RCC 7860 (cell line): ENCODE data around the gene IL17C.

ENCODE experiments used
- DNase-seq: peaks from one replicate; pipeline ENCODE4 v3.0.0-alpha.2; 2015; ENCODE audit warnings: low spot score
- FAIRE-seq: peaks from 2 replicates; lab custom pipeline; 2012; peaks lifted over from hg19 to GRCh38; lab: Jason Lieb, UNC

Gene IL17C

DNA sequence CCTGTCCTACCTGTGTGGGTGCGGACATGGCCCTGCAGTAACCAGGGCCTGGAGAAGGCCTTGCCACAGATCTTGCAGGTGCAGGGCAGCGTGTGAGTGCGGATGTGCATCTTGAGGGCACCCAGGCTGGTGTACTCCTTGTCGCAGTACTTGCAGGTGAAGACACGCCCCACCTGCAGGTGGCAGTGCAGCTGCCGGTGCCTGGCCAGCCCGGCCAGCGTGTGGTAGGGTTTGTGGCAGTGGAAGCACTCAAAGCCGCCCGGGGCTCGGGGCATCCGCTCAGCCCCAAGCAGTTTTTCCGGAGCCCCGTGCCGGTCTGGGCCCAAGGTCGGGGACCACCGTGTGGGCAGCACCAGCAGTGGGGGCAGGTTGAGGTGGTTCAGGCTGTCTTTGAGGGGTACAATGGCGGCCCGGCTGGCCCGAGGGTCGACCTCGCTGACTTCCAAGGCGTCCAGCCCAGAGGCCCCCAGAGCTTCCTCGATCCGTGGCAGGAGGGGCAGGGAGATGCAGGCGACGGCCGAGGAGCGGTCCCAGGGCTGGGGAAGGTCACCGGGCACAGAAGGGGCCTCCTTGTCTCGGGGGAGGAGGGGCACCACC is 42.8 kb downstream of the IL17C start:
- FAIRE-seq (no peak), DNase-seq (no peak)

- FAIRE-seq (no peak), DNase-seq (no peak)
These were observed 43.5 kb downstream of the IL17C start for GRCh38 chr16:88681709-88682451.

GRCh38 chr16:88684569-88685155 is 46.3 kb downstream of the IL17C start:
- DNase-seq = no peak

DNA sequence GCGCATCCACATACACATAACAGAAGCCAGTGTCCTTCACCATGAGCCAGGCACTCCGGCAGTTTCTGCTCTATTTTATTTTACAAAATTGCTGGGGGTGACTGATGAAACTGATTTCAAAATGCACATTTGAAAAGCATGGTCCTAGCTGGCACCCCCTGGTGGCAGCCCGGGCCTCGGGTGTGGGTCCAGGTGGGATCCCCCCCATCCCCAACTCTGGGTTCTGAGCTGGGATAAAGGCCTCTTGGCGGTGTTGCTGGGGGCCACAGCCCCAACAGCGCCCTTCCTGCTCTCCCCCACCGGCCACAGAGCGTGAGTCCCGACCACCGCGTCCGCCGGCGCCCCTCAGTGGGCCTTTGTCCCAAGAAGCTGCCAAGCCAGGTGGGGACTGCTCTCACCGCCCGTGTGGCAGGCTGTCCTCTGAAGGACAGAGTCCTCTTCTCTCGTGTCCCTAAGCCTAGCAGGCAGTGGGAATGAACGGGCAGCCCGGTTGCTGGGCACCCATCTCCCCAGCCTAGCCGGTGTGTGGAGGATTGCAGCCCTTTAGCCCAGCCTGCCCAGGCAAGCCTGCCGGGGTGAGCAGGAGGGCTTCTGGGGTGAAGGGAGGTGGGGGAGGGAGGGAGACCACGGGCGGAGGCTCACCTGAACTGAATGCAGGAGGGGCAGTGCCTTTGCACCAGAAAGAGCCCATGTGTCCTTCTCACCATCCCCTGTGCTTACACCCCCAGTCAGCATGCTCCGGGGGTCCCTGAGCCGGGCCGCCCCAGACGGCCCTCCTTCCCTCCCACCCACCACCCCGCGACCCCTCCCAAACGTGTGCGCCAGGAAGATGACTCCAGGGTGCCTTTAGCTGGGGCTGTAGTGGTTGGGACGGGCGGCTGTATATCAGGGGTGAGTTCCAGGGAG is 47.0 kb downstream of the IL17C start:
- FAIRE-seq (no peak), DNase-seq (no peak)

More at GRCh38 chr16:88684569-88685155, 46.3 kb downstream of the IL17C start:
- FAIRE-seq = no peak

- FAIRE-seq (no peak), DNase-seq (no peak)
These were observed 47.7 kb downstream of the IL17C start for GRCh38 chr16:88686062-88686438.

DNA sequence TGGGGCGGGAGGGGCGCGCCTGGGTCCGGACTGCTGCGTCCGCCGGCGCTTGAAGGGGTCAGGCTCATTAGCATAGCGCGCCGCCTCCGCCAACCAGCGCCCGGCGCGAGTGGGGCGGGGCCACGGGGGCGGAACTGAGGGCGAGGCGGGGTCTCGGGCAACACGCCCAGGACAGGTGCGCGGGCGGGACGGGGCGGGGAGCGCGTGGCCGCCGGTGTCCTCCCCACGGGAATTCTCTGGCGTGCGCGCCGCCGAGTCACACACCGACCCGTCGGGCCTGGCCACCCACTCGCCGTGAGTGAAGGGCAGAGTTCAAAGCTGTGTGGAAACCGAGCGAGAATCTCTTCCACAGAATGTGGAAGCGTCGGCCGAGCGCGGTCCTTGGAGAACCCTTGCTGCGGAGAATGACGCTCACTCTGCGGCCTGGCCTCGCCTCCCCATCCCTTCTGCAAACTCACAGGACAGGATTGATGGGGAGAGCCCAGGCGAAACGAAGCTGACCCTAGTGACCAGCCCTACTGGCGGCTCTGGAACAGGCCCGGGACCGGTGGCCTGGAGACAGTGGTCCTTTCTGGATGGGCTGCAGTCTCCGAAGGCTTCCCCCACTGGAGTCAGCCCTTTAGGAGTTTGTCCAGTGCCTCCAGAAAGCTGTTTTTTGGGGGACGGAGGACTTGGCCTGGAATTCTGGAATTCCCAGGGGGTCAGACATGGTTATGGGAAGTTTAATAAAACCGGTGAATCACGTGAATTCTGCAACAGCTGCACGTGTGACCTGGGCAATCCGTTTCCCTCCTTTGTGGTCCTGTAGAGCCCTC is 48.3 kb downstream of the IL17C start, which contains the start of gene SNAI3:
SNAI3 (minus strand) TSS at position 69 of the 815 bp plus-strand sequence. CDS start 101 bp downstream, outside the sequence.
- DNase-seq (no peak), FAIRE-seq (no peak)

DNA sequence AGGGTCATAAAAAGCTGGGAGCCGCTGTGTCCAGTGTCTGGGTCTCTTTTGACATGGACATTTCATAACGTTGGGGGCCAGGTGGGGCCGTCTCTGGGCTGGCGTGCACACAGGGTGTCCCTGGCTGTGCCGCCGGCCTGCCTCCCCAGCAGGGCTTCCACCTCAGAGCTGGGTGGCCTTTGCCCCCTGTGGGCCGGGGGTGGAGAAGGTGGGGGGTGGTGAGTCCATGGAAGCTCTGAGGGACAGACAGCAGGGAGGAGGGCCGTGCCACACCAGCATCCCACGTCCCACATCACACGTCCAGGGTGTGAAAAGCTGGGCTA is 48.8 kb downstream of the IL17C start:
- FAIRE-seq = no peak
- DNase-seq = no peak

DNA sequence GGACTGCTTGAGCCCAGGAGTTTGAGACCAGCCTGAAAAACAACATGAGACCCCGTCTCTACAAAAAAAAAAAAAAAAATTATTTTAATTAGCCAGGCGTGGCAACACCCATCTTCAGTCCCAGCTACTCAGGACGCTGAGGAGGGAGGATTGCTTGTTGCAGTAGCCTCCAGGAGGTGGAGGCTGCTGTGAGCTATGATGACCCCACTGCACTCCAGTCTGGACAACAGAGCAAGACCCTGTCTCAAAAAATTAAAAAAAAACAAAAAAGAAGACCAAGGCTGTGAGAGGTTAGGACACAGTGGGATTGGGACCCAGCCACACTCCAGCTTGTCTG is 49.3 kb downstream of the IL17C start:
- FAIRE-seq (no peak), DNase-seq (no peak)

DNA sequence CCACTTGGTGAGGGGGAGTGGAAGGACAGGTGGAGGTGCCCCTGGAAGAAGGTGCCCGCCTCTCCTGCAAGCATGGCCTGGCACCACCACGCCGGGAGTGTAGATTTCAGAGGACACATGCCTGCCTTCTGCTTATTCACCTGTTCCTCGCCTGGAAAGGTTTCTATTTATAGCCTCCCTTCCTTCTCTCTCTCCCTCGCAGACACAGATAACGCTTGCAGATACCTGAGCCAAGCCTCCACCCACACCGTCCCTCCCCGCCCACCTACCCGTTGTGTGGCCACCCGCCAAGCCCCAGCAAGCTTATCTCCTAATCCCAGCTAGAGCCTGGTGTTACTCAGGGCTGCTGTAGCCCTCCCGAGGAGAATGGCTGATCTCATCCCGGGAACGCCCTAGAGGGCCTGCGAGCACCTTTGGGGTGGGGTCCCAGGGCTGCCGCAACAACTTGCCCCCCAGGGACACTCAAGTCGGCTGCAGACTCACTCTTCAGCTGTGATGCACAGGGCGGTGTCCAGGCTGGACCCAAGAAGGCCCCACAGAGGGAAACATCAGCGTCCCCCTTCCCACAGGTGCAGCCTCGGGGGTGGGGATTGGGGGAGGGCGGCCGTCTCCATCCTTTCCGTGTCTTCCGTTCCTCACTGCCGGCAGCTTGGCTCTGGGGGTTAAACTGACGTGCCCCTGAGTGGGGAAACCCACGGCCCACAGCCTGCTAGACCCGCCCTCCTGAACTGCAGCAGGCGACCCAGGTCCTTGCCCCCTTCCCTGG is 49.8 kb downstream of the IL17C start:
- no peak for DNase-seq
- no peak for FAIRE-seq
